Sigmoid colon (tissue), 7 donors: ENCODE results near the gene CELA1. TPM values are rescaled to one million over a fixed set of nuclear protein-coding genes. Genes with fewer than 3 reads are reported as not detected.
"Not testable (repeated sequence)": the region's sequence is repeated elsewhere in the genome, so short reads cannot be mapped to it uniquely, and the experiment has no call there.

Source experiments
- DNase-seq: peaks from one replicate; pipeline ENCODE4 v3.0.0-alpha.2; 2019
- H3K27ac ChIP-seq, 4 donors: fragments of 200-600 bp; sonication (generic); one replicate each; pipeline ENCODE4 v1.5.1; 2016 to 2019; ENCODE audit warnings: mild to moderate bottlenecking in 1 of 4
- H3K27me3 ChIP-seq, 3 donors: fragments of 200-600 bp; sonication (generic); one replicate each; pipeline ENCODE4 v1.5.1; 2019; ENCODE audit warnings: mild to moderate bottlenecking in 1 of 3
- H3K36me3 ChIP-seq, 4 donors: fragments of 200-600 bp; sonication (generic); one replicate each; pipeline ENCODE4 v1.5.1; 2016 to 2019
- H3K4me1 ChIP-seq, 4 donors: fragments of 200-600 bp; sonication (generic); one replicate each; pipeline ENCODE4 v1.5.1; 2017 to 2019
- H3K4me3 ChIP-seq, 4 donors: fragments of 200-600 bp; sonication (generic); one replicate each; pipeline ENCODE4 v1.5.1; 2017 to 2019; ENCODE audit warnings: mild to moderate bottlenecking in 2 of 4, moderate library complexity in 1 of 4
- H3K9me3 ChIP-seq, 4 donors: fragments of 200-600 bp in 3 of 4; sonication (generic) in 3 of 4; one replicate each; pipeline versions ENCODE4 v1.5.1 to v1.6.1; 2013 to 2019
- EP300 ChIP-seq, 4 donors: sonication (generic); formaldehyde crosslinking; IDR thresholded peaks; one replicate each; pipeline ENCODE4 v1.6.1; 2017; ENCODE audit warnings: antibody characterized with exemption in 4 of 4
- POLR2A ChIP-seq, 2 donors: fragments of 450-650 bp; IDR thresholded peaks; one replicate each; pipeline ENCODE4 v1.6.1; 2016; ENCODE audit warnings: antibody characterized with exemption in 2 of 2, mild to moderate bottlenecking in 2 of 2, moderate library complexity in 2 of 2
- POLR2AphosphoS5 ChIP-seq, 4 donors: sonication (generic); formaldehyde crosslinking; IDR thresholded peaks; one replicate each; pipeline ENCODE4 v1.6.1; 2017; ENCODE audit warnings: antibody characterized with exemption in 4 of 4
- WGBS, 2 donors: extraction: QIAGEN DNeasy Blood & Tissue Kit; methylation state at CpG; one replicate each; pipeline ENCODE4 v1.1.7; 2013; 5-methylcytosine and 5-hydroxymethylcytosine counted together
- intact Hi-C: fragments of 100-400 bp; cut with DNase I; formaldehyde crosslinking; loops from one replicate; pipeline ENCODE4 v1.15.1; 2023
- polyA plus RNA-seq, 3 donors: library from polyadenylated mRNA; stranded (reverse); fragments of 200-250 nt; gene quantifications; one replicate each; pipeline ENCODE4 v1.2.3, GENCODE V29; 2013
- total RNA-seq, 4 donors: library from RNA; depleted of rRNA; stranded (reverse); fragments of >200 nt; gene quantifications; one replicate each; pipeline ENCODE4 v1.1.0, GENCODE V29; 2016
- TF ChIP-seq, protein P1 (sequence below), 4 experiments: fragments of 450-650 bp in 3 of 4; fragments of 200-600 bp in 1 of 4; IDR thresholded peaks; one replicate each; pipeline ENCODE4 v1.5.1; 2016 to 2019; ENCODE audit warnings: antibody characterized with exemption in 4 of 4, mild to moderate bottlenecking in 3 of 4, moderate library complexity in 2 of 4
- donor health status: healthy with polysubstance abuse.
- donor health status: Bipolar disorder and iron deficiency.
- donor health status: healthy.

The CELA1 gene
- total and polyA plus RNA-seq, 7 donors, result not detected

GRCh38 chr12:51339750-51340149 lies 6.7 kb downstream of the CELA1 start:
- TF ChIP-seq EP300 (IDR thresholded peaks at IDR 0.05) (no peak), POLR2AphosphoS5 (IDR thresholded peaks at IDR 0.05) (no peak), POLR2A (IDR thresholded peaks at IDR 0.05) (no peak)
- TF ChIP-seq, protein P1, sequence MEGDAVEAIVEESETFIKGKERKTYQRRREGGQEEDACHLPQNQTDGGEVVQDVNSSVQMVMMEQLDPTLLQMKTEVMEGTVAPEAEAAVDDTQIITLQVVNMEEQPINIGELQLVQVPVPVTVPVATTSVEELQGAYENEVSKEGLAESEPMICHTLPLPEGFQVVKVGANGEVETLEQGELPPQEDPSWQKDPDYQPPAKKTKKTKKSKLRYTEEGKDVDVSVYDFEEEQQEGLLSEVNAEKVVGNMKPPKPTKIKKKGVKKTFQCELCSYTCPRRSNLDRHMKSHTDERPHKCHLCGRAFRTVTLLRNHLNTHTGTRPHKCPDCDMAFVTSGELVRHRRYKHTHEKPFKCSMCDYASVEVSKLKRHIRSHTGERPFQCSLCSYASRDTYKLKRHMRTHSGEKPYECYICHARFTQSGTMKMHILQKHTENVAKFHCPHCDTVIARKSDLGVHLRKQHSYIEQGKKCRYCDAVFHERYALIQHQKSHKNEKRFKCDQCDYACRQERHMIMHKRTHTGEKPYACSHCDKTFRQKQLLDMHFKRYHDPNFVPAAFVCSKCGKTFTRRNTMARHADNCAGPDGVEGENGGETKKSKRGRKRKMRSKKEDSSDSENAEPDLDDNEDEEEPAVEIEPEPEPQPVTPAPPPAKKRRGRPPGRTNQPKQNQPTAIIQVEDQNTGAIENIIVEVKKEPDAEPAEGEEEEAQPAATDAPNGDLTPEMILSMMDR (IDR thresholded peaks at IDR 0.05), result no peak
- Histone ChIP-seq H3K27ac (no peak overlapping the region), H3K9me3 (no peaks in the 10 kb centered on the region), H3K27me3 (no peaks in the 10 kb centered on the region), H3K4me1 (peaks cover 0 to 6% (median 0%) of the 10 kb centered on the region in 4 donors), H3K36me3 (no peaks in the 10 kb centered on the region), H3K4me3 (no peak overlapping the region)
- DNase-seq, result no peak
- 86 to 90% methylated on average over 6 of the region's 6 CpGs for WGBS, 2 donors
- intact Hi-C loops, result no loop called here

GRCh38 chr12:51337336-51337735 lies 9.1 kb downstream of the CELA1 start:
- intact Hi-C loops, result not testable (repeated sequence)

DNA sequence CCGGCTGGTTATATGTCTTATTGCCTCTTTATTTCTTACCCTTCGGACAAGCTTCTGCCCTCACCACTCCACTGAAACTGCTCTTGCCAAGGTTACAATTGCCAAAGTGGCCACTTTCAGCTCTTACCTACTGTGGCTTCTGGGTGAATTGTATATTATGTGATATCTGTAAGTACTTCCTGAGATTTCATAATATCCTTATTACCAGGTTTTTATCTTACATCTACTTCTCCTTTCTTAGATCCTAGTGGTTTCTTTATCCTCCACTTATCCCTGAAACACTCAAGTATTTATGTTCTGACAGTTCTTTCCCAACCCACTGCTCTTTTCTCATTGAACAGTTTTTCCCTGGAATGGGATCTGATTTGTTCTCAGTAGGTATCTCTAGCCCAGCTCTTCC lies 10.5 kb downstream of the CELA1 start:
- H3K4me3 ChIP-seq, result no peak overlapping the region
- no peaks in the 10 kb centered on the region for H3K36me3 ChIP-seq
- no peak for TF ChIP-seq POLR2A (IDR thresholded peaks at IDR 0.05)
- TF ChIP-seq, protein P1 (IDR thresholded peaks at IDR 0.05), result no peak
- no peak for TF ChIP-seq EP300 (IDR thresholded peaks at IDR 0.05)
- H3K27me3 ChIP-seq, result no peaks in the 10 kb centered on the region
- no peaks in the 10 kb centered on the region for H3K9me3 ChIP-seq
- DNase-seq, result no peak
- peaks cover 0 to under 1% (median 0%) of the 10 kb centered on the region in 4 donors for H3K4me1 ChIP-seq
- 72 to 86% methylated on average over 2 of the region's 2 CpGs for WGBS, 2 donors
- no peak overlapping the region for H3K27ac ChIP-seq
- intact Hi-C loops, result no loop called here

More at GRCh38 chr12:51337336-51337735, 9.1 kb downstream of the CELA1 start:
- not testable (repeated sequence) for H3K9me3 ChIP-seq, H3K27ac ChIP-seq, H3K4me1 ChIP-seq, H3K36me3 ChIP-seq, H3K4me3 ChIP-seq, DNase-seq, H3K27me3 ChIP-seq

GRCh38 chr12:51334764-51335163 lies 11.7 kb downstream of the CELA1 start:
- H3K27ac ChIP-seq, result no peak overlapping the region
- DNase-seq, result no peak
- no peaks in the 10 kb centered on the region for H3K9me3 ChIP-seq
- H3K4me3 ChIP-seq, result no peak overlapping the region
- no peaks in the 10 kb centered on the region for H3K4me1 ChIP-seq
- WGBS, 2 donors, result 20 to 70% methylated on average over 4 of the region's 4 CpGs
- TF ChIP-seq, protein P1 (IDR thresholded peaks at IDR 0.05), result no peak
- no peak for TF ChIP-seq EP300 (IDR thresholded peaks at IDR 0.05)
- TF ChIP-seq POLR2AphosphoS5 (IDR thresholded peaks at IDR 0.05), result no peak
- no peak for TF ChIP-seq POLR2A (IDR thresholded peaks at IDR 0.05)
- no peaks in the 10 kb centered on the region for H3K27me3 ChIP-seq
- intact Hi-C loops, result no loop called here
- H3K36me3 ChIP-seq, result no peaks in the 10 kb centered on the region

- intact Hi-C loops, result no loop called here
- DNase-seq, result no peak
- no peaks in the 10 kb centered on the region for H3K9me3 ChIP-seq
- no peaks in the 10 kb centered on the region for H3K27me3 ChIP-seq
- TF ChIP-seq POLR2AphosphoS5 (IDR thresholded peaks at IDR 0.05) (no peak), POLR2A (IDR thresholded peaks at IDR 0.05) (no peak)
- WGBS, 2 donors, result 53 to 72% methylated on average over 6 of the region's 6 CpGs
- H3K4me3 ChIP-seq, result no peak overlapping the region
- H3K4me1 ChIP-seq, result no peaks in the 10 kb centered on the region
- H3K36me3 ChIP-seq, result no peaks in the 10 kb centered on the region
- H3K27ac ChIP-seq, result no peak overlapping the region
These were observed 12.9 kb downstream of the CELA1 start for GRCh38 chr12:51333536-51333935.

DNA sequence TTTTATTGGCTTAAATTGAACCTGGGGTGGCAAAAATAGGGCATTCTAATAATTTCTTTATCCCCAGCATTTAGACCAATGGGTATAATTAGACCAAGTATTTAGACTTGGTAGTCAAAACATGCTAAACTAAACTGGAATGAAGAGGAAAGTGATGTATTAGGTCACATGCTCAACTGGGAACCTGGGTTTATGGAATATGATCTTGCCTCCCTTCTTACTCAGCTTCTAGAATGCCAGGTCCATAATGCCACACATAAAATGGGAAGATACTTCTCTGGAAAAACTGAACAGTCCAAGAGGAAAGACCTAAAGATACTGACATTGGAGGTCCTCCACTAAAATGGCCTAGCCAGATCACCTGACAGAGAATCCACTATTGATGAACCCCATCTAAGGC lies 16.3 kb downstream of the CELA1 start:
- Histone ChIP-seq H3K9me3 (no peaks in the 10 kb centered on the region), H3K4me1 (no peaks in the 10 kb centered on the region), H3K36me3 (no peaks in the 10 kb centered on the region), H3K4me3 (no peak overlapping the region), H3K27me3 (no peaks in the 10 kb centered on the region), H3K27ac (no peak overlapping the region)
- intact Hi-C loops, result no loop called here
- no peak for DNase-seq
- TF ChIP-seq EP300 (IDR thresholded peaks at IDR 0.05) (no peak), POLR2AphosphoS5 (IDR thresholded peaks at IDR 0.05) (no peak), POLR2A (IDR thresholded peaks at IDR 0.05) (no peak)
- TF ChIP-seq, protein P1 (IDR thresholded peaks at IDR 0.05), result no peak
